GM18909 (cell line): ENCODE measurements around the gene SLC25A1.
"Not testable (repeated sequence)": the region's sequence is repeated elsewhere in the genome, so short reads cannot be mapped to it uniquely, and the experiment has no call there.

ENCODE experiments used
- ATAC-seq: cut with Tn5 transposase; IDR thresholded peaks from one replicate; pipeline ENCODE4 v1.9.1; 2021; ENCODE audit warnings: mild to moderate bottlenecking; ENCODE audit not compliant: unreplicated experiment, poor library complexity

Gene SLC25A1

GRCh38 chr22:19169002-19169946 is 9.3 kb downstream of the SLC25A1 start:
- ATAC-seq = no peak

- ATAC-seq = no peak
These were observed 10.2 kb downstream of the SLC25A1 start for GRCh38 chr22:19168088-19168890.

- ATAC-seq = no peak
These were observed 11.2 kb downstream of the SLC25A1 start for GRCh38 chr22:19167106-19167869.

- no peak for ATAC-seq
These were observed 12.1 kb downstream of the SLC25A1 start for GRCh38 chr22:19166421-19166820.

DNA sequence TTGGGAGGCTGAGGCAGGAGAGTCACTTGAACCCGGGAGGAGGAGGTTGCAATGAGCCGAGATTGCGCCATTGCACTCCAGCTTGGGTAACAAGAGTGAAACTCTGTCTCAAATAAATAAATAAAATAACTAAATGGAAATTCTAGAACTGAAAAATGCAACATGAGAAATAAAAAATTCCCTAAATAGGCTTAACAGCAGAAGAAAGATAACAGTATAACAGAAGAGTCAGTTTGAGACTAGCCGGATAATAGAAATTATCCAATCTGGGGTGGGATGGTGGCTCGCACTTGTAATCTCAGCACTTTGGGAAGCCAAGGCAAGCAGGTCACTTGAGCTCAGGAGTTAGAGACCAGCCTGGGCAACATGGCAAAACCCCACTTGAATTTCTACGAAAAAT is 14.1 kb downstream of the SLC25A1 start:
- ATAC-seq = no peak

GRCh38 chr22:19158649-19159048 is 19.9 kb downstream of the SLC25A1 start:
- not testable (repeated sequence) for ATAC-seq

- ATAC-seq = not testable (repeated sequence)
These were observed 22.4 kb downstream of the SLC25A1 start for GRCh38 chr22:19156109-19156508.

- ATAC-seq = no peak
These were observed 25.3 kb downstream of the SLC25A1 start for GRCh38 chr22:19152942-19153883.

DNA sequence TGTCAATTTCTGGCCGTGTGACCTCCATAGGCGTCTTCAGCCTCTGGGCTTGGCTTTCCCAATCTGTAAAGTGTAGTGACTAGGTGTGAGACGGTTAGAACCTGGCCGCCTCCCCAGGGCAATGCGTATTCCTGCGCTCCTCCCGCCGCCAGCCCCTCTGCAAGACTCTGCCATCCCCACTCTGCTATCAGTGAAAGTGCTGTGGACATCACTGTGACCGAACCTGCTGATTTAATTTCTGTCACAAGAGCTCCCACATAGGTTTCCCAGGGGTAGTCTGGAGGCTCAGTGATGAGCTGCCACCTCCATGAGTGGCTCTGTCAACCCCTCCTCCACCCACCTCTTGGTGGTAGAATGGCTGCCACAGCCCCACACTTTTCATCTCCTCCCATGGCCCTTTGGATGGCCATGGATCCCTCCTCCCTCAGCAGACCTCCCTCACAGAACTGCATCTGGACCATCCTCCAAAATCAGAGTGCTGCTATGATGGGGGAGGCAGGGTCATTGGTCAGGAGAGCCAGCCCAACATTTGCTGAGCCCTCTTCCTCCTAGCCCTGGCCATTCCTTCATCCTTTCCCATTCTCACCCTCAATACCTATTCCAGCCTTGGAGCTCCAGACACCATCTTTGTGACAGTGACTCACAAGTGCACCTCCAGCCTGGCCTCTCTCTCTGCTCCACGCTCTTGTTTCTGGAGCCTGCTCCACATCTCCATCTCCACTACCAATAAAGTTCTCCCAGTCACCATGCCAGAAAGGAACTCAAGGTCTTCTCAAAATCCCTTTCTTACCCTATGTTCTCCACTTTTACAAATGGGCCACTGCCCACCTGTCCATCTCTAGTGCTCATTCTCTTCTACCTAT is 27.0 kb downstream of the SLC25A1 start:
- no peak for ATAC-seq

DNA sequence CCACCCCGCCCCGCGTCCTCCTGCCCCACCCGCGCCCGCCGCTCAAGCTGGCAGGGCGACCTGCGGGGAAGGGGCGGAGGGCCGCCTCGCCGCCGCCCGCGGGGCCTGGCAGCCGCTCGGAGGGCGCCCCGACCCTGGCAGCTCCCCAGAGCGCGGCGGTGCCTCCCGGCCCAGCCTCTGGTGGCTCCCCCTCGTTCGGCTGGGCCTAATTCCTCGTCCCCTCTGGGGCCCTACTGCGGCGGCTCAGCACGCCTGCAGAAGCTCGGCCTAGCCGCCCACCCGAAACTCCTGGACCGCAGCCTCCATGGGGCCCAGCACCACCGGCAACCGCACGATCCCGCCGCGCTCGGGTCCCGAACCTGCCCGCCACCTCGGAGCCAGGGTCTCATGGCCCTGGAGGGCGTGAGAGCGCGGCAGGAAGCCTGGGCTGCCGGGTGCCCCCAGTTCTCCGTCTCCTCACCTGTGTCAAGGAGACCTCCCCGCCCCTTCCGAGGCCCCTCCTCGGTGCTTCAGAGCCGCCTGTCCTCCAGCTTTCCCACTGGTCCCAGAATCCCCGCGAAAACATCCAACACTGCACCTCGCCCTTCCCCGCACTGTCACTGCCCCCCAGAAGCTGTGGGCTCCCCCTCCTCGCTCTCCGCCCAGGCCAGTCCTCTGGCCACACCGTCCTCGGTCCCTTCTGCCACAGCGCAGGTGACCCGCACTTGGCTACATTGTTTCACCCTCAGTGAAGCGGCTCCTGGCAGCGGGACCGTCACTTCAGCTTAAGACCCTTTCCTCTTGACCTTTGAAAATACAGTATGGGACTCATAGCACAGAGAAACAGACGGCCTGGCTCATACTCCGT is 27.8 kb downstream of the SLC25A1 start:
- ATAC-seq = no peak

DNA sequence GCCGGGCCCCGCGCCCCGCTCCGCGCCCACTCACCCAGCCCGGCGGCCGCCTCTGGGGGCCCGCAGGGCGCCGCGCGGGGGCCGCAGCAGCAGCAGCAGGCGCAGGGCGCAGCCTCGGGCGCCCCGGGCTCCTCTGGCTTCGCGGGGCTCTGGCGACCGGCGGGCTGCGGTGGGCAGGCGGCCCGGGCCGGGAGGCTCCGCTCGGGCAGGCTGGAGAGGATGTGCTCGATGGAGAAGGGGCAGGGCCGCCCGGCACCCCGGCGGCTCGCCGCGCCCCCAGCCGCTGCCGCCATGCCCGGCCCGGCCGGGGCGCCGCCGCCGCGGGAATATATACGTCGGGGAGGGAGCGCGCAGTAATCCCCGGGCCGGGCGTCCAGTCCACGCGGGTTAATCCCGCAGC is 28.5 kb downstream of the SLC25A1 start, which contains the start of gene GSC2:
GSC2 (minus strand) TSS at position 302 of the 400 bp plus-strand sequence; CDS start at position 293, 9 bp downstream.
- ATAC-seq = no peak

DNA sequence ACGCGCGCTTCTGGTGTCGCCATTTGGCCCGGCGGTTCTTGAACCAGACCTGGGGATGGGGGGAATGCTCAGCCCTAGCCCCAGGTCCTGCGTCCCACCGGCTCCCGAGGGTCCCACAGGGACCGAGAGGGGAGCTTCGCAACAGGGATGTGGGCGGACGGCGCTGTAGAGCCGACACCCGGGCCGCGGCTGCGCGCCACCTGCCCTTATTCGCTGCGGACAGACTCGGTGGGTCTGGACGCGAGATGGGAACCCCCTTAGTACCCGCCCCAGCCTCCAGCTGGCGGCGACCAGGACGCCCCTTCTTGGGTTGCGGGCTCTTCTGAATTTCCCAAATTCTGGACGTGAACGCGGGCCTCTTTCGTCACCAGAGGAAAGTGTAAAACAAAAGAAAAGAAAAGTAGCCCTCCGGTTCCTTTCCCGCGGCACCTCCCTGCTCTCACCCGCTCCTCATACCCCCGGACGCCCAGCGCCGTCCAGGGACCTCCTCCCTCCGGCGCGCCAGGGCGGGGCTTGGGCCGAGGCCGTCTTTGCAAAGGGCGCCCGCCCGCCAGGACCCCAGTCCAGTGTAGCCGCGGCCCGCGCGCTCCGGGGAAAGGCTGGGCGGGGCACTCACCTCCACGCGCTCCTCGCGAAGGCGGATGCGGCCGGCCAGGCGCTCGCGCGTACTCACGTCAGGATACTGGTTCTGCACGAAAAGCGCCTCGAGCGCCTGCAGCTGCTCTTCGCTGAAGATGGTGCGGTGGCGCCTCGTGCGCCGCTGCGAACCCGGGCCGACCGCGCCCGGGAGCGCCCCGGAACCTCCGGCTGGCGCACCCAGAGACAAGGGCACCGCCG is 29.3 kb downstream of the SLC25A1 start:
- no peak for ATAC-seq

GRCh38 chr22:19148417-19149046 is 30.0 kb downstream of the SLC25A1 start:
- ATAC-seq = no peak

DNA sequence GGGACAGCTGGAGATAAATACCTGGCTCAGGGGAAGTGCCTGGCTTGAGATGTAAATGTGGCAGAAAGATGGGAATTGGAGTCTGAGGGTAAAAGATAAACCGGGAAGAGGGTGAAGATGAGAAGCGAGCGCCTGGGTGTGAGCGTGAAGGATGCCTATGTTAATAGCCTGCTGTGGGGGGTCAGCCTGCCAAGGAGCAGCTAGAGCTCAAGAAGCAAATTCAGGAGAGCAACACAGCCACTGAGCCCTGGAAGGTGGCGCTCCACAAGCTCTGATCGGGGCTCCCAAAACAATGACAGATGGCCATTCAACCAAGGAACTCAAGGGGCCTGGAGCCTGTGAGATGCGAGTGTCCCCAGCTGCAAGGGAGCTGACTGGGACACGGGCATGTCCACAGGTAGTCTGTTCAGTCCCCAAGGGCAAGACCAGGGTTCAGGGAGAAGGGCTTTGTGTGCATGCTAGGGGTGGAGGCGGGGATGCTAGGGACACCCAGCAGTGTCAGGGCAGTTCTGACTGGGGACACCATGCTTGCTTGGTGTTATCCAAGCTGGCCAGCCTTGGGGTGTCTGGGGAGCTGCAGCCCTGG is 31.2 kb downstream of the SLC25A1 start:
- ATAC-seq = no peak

DNA sequence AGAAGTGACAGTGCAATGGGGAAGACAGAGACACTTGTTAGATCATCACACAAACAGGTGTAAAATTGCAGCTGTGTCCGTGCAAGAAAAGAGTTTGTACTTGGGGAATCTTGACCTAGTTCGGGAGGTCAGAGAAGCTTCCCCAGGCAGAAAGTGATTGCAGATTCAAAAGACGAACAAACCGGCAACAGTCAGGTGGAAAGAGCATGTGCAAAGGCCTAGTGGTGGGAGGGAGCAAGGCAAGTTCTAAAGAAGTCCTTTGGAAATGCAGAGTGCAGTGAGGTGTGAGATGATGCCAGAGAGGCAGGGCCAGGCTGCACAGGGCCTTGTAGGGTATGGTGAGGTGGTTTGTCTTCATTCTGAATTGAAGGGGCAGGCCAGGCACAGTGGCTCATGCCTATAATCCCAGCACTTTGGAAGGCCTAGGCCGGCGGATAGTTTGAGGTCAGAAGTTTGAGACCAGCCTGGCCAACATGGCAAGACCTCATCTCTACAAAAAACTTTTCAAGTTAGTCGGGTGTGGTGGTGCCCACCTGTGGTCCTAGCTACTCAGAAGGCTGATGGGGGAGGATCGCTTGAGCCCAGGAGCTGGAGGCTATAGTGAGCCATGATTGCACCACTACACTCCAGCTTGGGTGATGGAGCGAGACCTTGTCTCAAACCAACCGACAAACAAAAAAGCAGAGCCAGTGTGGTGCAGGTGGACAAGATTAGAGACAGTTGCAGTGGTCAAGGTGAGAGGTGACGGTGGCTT is 32.1 kb downstream of the SLC25A1 start:
- ATAC-seq = no peak
